Measurements from ENCODE around the gene IL3.

- no peak for TF ChIP-seq CTCF (IDR thresholded peaks at IDR 0.05)
- TF ChIP-seq EZH2 (IDR thresholded peaks at IDR 0.05) = no peak
- no peak for TF ChIP-seq EZH2phosphoT487 (IDR thresholded peaks at IDR 0.05)
These were observed 33.4 kb upstream of the IL3 start for GRCh38 chr5:132027027-132027426.
